ENCODE measurements around the gene COPB2.
A peak's percentile ranks its signal among the peaks of the same experiment; 100 is the strongest.

COPB2 gene

DNA sequence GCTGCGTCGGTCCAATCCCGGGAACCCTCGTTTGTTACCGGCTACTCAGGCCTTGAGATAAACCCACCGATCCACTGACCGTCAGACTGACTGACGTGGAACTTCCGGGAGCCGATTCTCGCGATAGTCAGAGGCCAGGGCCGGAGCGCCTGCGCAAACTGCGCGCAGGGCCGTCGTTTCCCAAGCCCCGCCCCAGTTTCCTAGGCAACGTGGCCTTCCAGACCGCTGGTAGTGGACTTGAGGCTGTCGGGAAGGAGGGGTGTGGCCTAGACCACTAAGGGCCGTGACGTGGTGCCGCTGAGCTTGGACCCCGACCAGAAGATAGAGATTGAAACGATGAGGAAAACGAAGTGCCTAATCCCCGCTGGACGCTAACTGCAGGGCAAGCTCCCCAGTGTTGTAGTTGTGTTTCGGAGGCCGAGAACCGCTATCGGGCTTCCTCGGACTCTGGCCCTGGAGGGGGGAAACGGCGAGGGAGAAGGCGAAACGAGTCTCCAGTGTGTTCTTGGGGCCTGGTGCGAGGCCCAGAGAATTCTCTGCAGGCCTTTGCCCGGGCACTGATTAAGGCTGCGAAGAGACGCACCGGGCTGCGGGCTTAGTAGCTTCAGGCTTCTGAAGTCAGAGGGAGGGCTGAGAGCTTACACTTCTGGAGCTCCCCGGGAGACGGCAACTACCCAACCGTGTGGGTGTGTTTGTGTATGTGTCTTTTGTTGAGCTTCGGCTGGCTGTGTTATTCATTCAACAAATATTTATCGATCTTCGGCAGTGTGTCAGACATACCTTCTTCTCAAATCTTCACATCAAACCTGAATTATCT, at the start of gene COPB2:
Gene COPB2, minus strand, starts transcription at position 96 of the 817 bp plus-strand sequence. CDS start 97 bp downstream, outside the sequence.
- H3K4me3 ChIP-seq (ENCODE audit: low read length) = peak within 1 kb of the TSS; percentile 93
- peak; percentile 99 for DNase-seq (ENCODE audit: low read depth)
- TF ChIP-seq, protein P1, sequence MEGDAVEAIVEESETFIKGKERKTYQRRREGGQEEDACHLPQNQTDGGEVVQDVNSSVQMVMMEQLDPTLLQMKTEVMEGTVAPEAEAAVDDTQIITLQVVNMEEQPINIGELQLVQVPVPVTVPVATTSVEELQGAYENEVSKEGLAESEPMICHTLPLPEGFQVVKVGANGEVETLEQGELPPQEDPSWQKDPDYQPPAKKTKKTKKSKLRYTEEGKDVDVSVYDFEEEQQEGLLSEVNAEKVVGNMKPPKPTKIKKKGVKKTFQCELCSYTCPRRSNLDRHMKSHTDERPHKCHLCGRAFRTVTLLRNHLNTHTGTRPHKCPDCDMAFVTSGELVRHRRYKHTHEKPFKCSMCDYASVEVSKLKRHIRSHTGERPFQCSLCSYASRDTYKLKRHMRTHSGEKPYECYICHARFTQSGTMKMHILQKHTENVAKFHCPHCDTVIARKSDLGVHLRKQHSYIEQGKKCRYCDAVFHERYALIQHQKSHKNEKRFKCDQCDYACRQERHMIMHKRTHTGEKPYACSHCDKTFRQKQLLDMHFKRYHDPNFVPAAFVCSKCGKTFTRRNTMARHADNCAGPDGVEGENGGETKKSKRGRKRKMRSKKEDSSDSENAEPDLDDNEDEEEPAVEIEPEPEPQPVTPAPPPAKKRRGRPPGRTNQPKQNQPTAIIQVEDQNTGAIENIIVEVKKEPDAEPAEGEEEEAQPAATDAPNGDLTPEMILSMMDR (conservative IDR thresholded peaks at IDR 0.05; ENCODE audit: low read length) = no peak

DNA sequence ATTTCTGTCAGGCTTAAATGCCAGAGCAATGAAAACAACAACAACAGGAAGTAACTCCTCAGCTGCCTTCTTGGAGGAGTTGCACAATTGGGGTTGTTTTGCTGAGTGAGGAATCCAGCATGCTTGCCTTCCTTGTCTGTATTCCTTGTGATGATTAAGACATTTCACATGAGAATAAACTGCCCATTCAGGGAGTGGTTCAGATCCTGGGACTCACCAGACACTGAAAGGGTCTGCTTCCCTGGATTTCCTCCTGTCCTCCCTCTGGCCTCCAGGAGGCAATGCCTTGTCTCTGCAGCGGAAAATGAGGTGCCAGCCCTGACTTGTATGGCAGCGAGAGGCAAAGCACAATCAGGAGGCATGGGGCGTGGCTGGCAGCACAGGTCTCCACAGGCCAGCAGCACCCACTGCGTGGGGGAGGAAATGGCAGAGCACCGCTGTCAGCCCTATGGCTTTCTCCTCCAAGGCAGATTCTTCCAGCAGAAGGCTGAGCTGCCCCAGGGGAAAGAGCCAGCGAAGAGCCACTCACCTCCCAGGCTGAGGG, 45.4 kb upstream of the COPB2 start:
- peak; percentile 76 for DNase-seq (ENCODE audit: low read depth)
- TF ChIP-seq, protein P1 (conservative IDR thresholded peaks at IDR 0.05; ENCODE audit: low read length) = no peak
- no peak overlapping the region for H3K4me3 ChIP-seq (ENCODE audit: low read length)

DNA sequence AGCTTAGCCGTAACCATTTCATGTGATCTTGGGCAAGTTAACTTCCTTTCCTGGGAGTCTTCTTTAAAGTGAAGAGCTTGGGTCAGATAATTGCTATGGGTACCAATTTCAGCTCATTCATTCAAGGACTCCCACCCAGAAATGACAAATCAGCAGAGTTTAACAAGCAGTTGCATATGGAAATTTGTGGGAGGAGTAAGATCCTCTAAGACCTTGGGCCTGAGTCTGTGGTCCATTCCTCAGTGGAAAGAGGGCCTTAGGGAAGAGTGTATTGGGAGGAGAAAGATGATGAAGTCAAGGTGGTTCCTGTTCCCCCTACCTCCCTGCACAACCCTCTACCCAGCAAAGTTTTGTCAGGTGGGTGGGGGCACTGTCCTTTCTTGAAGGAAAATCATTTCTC, 44.8 kb upstream of the COPB2 start:
- no peak overlapping the region for H3K4me3 ChIP-seq (ENCODE audit: low read length)
- no peak for DNase-seq (ENCODE audit: low read depth)
- TF ChIP-seq, protein P1 (conservative IDR thresholded peaks at IDR 0.05; ENCODE audit: low read length) = no peak

DNA sequence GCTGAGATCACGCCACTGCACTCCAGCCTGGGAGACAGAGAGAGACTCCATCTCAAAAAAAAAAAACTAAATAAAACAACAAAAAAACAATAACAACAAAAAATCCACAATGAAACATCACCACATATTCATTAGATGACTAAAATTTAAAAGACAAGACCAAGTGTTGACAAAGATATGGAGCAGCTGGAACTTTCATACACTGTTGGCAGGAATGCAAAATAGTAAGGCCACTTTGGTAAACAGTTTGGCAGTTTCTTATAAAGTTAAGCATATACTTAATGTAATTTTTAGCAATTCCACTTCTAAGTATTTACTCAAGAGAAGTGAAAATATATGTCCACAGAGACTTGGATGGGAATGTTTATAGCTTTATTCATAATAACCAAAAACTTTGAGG, 43.6 kb upstream of the COPB2 start:
- TF ChIP-seq, protein P1 (conservative IDR thresholded peaks at IDR 0.05; ENCODE audit: low read length) = no peak
- no peak overlapping the region for H3K4me3 ChIP-seq (ENCODE audit: low read length)
- no peak for DNase-seq (ENCODE audit: low read depth)

DNA sequence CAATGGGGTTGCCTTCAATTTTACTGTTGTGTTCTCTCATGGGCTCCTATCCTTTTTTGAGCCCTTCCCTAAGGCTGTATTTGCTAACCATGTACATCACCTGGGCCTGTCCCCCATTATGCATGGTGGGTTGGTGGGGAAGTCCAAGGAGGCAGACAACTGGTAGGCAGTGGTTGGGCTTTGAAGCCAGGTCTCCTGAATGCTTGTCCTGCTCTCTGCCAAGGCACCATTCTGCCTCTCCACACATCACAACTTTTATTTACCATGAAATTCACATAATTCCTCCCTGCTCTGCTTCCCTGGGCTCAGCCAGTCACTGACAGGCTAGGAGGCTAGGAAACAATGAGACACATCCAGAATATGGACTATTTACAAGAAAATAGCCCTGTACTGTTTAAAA, 41.0 kb upstream of the COPB2 start:
- TF ChIP-seq, protein P1 (conservative IDR thresholded peaks at IDR 0.05; ENCODE audit: low read length) = no peak
- DNase-seq (ENCODE audit: low read depth) = no peak
- H3K4me3 ChIP-seq (ENCODE audit: low read length) = no peak overlapping the region

DNA sequence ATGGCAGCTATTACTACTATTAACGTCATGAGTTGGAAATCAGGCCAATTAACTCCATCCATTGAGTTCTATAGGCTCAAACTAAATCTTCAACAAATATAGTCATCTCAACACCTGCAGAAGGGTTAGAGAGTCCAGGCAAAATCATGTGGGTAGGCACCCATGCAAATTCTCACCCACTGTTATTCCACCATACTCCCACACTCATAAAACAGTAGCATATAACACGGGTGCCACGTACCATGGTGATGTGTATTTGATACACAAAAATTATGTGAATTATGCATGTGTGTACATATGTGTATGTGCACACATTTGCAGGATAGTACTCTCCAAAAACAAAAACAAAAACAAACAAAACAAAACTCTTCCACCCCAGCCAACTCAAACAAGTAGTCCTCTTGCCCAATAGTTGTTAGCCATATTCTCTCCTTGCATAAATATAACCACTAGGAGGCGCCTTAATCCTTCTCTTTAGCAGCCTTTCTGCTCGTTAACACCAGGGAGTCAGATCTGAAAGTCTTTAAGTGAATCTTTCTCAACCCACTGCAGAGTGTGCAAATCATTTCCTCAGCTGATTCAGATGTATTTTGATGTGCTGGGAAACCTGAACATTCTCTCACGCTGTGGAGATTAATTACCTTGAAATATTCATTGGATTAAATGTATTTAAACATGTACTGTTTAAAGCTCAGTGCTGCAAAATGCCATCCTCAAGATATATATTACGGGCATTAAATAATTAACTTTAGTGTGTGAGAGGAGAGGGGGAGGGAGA, 38.0 kb upstream of the COPB2 start:
- peak; percentile 81 for DNase-seq (ENCODE audit: low read depth)
- TF ChIP-seq, protein P1 (conservative IDR thresholded peaks at IDR 0.05; ENCODE audit: low read length) = peak; percentile 87
- no peak overlapping the region for H3K4me3 ChIP-seq (ENCODE audit: low read length)

Data from AG10803 (cell line).